ENCODE results near the gene CR2. TPM values are rescaled to one million over a fixed set of nuclear protein-coding genes. Genes with fewer than 3 reads are reported as not detected.

The CR2 gene
- total RNA-seq, 1 donor from 2014 or later: not detected

- no peaks in the 10 kb centered on the region for H3K27me3 ChIP-seq (ENCODE audit: control insufficient read depth, insufficient read depth, low read length)
- no peaks in the 10 kb centered on the region for H3K36me3 ChIP-seq (ENCODE audit: control insufficient read depth, insufficient read depth, low read length)
- peak; percentile 22 for DNase-seq (ENCODE audit: low read depth)
Measured at GRCh38 chr1:207463021-207463420, 8.9 kb downstream of the CR2 start.

GRCh38 chr1:207463571-207463970 is 9.4 kb downstream of the CR2 start:
- DNase-seq (ENCODE audit: low read depth) (no peak), FAIRE-seq (no peak)
- Histone ChIP-seq H3K36me3 (ENCODE audit: control insufficient read depth, insufficient read depth, low read length) (no peaks in the 10 kb centered on the region), H3K27me3 (ENCODE audit: control insufficient read depth, insufficient read depth, low read length) (no peaks in the 10 kb centered on the region), H3K4me3 (ENCODE audit: low read depth, low read length) (no peak overlapping the region)
- no peak for TF ChIP-seq CTCF (IDR thresholded peaks at IDR 0.05; ENCODE audit: insufficient read depth, low read length, severe bottlenecking)

More at GRCh38 chr1:207463021-207463420, 8.9 kb downstream of the CR2 start:
- H3K4me3 ChIP-seq (ENCODE audit: low read depth, low read length): no peak overlapping the region
- FAIRE-seq: no peak
- no peak for TF ChIP-seq CTCF (IDR thresholded peaks at IDR 0.05; ENCODE audit: insufficient read depth, low read length, severe bottlenecking)

- H3K27me3 ChIP-seq (ENCODE audit: control insufficient read depth, insufficient read depth, low read length): peaks cover 7% of the 10 kb centered on the region
- FAIRE-seq (no peak), DNase-seq (ENCODE audit: low read depth) (no peak)
- no peaks in the 10 kb centered on the region for H3K36me3 ChIP-seq (ENCODE audit: control insufficient read depth, insufficient read depth, low read length)
- H3K4me3 ChIP-seq (ENCODE audit: low read depth, low read length): no peak overlapping the region
- no peak for TF ChIP-seq CTCF (IDR thresholded peaks at IDR 0.05; ENCODE audit: insufficient read depth, low read length, severe bottlenecking)
Measured at GRCh38 chr1:207470927-207471326, 16.8 kb downstream of the CR2 start.

- DNase-seq (ENCODE audit: low read depth): no peak
- Histone ChIP-seq H3K36me3 (ENCODE audit: control insufficient read depth, insufficient read depth, low read length) (no peaks in the 10 kb centered on the region), H3K27me3 (ENCODE audit: control insufficient read depth, insufficient read depth, low read length) (peaks cover 6% of the 10 kb centered on the region), H3K4me3 (ENCODE audit: low read depth, low read length) (no peak overlapping the region)
- TF ChIP-seq CTCF (IDR thresholded peaks at IDR 0.05; ENCODE audit: insufficient read depth, low read length, severe bottlenecking): no peak
- FAIRE-seq: no peak
Measured at GRCh38 chr1:207474210-207474609, 20.1 kb downstream of the CR2 start.

GRCh38 chr1:207486198-207486597 is 32.1 kb downstream of the CR2 start:
- DNase-seq (ENCODE audit: low read depth) (no peak), FAIRE-seq (no peak)
- Histone ChIP-seq H3K27me3 (ENCODE audit: control insufficient read depth, insufficient read depth, low read length) (peaks cover 2% of the 10 kb centered on the region), H3K4me3 (ENCODE audit: low read depth, low read length) (no peak overlapping the region), H3K36me3 (ENCODE audit: control insufficient read depth, insufficient read depth, low read length) (no peaks in the 10 kb centered on the region)
- TF ChIP-seq CTCF (IDR thresholded peaks at IDR 0.05; ENCODE audit: insufficient read depth, low read length, severe bottlenecking): no peak

- TF ChIP-seq CTCF (IDR thresholded peaks at IDR 0.05; ENCODE audit: insufficient read depth, low read length, severe bottlenecking): no peak
- H3K27me3 ChIP-seq (ENCODE audit: control insufficient read depth, insufficient read depth, low read length): no peaks in the 10 kb centered on the region
- DNase-seq (ENCODE audit: low read depth) (no peak), FAIRE-seq (no peak)
- no peak overlapping the region for H3K4me3 ChIP-seq (ENCODE audit: low read depth, low read length)
- no peaks in the 10 kb centered on the region for H3K36me3 ChIP-seq (ENCODE audit: control insufficient read depth, insufficient read depth, low read length)
Measured at GRCh38 chr1:207487636-207488035, 33.5 kb downstream of the CR2 start.
